NCI-H2196 (cell line): Measurements from ENCODE around the gene METTL25B.
A peak's percentile ranks its signal among the peaks of the same experiment; 100 is the strongest.

Experiments
- DNase-seq: peaks from one replicate; lab custom pipeline; 2025; ENCODE audit not compliant: unreplicated experiment; lab: John Stamatoyannopoulos, UW

Gene METTL25B

DNA sequence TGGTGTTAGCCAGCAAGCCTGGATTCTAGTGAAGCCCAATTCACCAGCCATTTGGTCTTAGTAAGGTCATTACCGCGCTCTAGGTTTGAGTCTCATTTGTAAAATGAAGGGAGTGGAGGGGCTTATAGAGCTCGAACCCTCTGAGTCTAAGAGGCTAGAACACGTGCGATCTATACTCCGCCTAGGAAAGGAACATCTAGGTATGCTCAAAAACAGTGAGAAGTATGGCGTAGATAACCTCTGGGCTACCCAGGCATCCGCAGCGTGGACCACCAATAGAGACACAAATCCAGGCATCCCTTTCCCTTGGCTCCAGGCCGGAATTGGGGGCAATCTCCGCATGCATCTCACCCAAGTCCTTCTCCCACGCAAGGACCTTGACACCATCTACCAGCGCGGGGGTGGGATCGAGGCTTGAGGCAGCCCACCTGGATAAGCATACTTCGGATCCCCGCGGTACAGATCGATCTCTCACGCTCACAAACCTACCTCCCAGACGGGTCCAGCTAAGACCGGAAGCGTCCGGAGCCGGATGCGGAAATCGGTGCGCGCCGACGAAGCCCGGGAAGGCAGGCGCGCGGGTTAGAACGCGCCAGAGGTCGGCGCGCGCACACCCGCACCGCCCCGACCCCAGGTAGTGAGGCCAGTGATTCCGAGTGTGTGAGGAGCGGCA is at the start of gene METTL25B:
TSS of gene METTL25B (plus strand) at position 544 of the 673 bp plus-strand sequence. CDS start 636 bp downstream, outside the sequence.
- peak; percentile 88 for DNase-seq

DNA sequence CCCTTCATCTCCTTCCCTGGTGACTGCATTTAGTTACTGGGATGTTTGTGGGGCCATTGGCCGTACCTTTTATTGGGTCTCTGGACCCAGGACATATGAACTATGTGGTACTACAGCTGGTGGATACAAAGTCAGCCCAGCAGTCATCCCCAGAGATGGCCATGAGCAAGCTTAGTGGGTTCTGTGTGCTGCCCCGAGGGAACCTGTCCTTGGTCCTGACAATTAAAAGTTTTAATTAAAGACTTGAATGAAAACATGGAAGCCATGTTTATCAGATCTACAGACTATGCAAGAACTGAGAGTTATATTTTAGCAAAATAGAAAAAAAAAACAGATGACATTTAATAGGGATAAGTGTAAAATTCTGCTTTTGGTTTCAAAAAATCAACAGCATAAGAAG is 48.2 kb upstream of the METTL25B start:
- DNase-seq: no peak

GRCh38 chr1:156681196-156681960 is 46.9 kb upstream of the METTL25B start:
- DNase-seq: no peak

- DNase-seq: no peak
Observed at GRCh38 chr1:156682166-156682890, 45.9 kb upstream of the METTL25B start.

DNA sequence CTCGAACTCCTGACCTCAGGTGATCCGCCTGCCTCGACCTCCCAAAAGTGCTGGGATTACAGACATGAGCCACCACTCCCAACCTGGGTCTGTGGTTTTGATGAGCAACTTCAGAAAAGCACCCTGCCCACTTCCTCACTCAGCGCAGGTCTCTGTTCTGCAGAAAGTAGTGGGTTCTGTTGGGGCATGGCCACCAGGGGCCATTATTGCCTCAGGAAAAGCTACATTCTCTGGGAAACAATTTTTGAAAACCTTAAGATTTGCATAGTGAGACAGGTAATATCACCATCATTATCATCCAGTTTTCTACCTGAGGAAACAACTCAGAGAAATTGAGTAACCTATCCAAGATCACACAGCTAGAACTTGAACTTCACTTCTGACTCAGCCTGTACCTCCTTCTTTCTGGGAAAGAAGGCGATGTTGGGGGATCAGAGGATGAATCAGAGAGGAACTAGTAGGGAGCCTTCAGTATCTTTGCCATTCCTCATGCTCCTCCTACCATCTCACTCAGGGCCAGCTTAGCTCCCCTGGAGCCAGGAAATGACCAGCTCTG is 44.0 kb upstream of the METTL25B start:
- no peak for DNase-seq

DNA sequence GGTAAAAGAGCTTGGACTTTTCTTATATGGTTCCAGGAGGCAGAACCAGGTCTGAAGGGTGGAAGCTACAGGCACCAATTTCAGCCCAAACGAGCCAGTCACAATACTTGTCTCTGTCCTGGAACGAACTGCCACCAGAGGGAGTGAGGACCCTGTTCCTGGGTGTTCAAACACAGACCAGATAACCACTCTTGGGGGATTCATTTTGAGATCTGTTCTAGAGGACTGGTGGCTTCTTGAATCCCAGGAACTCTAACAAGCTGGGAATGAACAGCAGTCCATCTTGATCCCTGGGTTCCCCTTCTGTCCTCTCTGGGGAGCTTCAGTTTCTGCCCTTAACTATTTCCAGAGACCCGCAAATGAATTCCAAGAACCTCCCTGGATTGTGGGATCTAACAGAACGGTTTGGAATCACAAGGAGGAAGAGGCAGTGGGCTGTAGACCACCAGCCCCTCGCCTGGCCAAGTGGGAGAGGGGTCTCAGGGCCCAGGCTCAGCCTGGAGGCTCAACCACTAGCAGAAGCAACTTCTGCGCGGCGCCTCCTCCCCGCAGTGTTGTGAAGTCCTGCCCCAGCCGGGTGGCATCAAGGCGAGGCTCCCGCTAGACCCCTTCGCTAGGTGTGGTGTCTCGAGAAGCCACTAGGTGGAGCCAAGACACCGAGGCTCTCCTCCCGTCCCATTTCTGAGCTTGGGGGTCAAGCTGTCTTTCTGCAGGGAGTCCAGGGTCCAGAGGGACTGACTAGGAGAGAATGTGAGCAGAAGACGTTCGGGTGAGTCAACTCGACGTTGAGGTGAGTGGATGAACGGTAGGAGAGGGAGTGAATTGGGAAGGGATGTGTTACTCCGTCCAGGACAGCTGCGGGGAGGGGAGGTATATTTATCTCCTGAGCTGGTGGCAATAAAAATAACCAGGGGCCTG is 39.0 kb upstream of the METTL25B start:
- peak; percentile 85 for DNase-seq

- DNase-seq: no peak
Observed at GRCh38 chr1:156689953-156690674, 38.2 kb upstream of the METTL25B start.

- DNase-seq: no peak
Observed at GRCh38 chr1:156690675-156691036, 37.6 kb upstream of the METTL25B start.

DNA sequence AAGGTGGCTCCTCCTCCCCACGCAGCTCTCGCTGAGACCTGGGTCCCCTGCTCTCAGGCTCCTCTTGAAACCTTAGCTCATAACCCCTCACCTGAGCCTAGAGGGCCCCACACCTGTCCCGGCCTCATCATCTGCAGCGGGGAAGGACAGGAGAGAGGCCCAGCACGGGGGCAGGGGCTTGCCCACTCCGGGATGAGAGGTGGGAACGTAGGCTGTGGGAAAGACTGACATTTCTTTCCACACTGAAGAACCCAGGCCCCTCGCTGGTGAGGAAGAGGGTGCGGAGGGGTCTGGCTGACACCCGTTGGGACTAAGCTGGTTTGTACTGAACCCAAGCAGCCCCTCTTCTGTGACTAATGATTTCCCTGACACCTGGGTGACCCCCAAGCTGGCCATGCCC is 37.1 kb upstream of the METTL25B start:
- no peak for DNase-seq

GRCh38 chr1:156691665-156692440 is 36.4 kb upstream of the METTL25B start:
- no peak for DNase-seq

DNA sequence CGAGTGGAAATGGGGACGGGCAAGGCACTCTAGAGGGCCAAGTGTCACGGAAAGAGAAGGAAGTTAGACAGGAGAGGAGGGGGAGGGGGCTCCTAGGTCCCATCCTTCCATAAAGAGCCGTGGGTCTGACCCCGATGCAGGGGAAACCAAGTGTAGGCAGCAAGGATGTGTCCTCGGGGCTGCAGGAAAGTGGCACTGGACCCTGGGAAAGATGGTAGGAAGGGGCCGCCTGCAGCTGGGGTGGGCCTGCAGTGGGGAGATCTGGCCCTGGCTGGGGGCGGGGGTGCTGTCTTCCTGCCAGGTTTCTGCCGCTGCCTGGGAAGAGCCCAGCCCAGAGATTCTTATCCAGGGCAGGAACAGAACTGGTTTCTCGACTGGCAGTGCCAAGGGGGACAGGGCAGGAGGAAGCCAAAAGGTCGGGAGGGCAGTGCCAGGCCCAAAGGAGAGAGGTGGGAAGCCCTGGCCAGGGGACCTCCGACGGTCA is 35.8 kb upstream of the METTL25B start:
- DNase-seq: no peak

GRCh38 chr1:156692925-156693847 is 35.1 kb upstream of the METTL25B start:
- peak; percentile 48 for DNase-seq

DNA sequence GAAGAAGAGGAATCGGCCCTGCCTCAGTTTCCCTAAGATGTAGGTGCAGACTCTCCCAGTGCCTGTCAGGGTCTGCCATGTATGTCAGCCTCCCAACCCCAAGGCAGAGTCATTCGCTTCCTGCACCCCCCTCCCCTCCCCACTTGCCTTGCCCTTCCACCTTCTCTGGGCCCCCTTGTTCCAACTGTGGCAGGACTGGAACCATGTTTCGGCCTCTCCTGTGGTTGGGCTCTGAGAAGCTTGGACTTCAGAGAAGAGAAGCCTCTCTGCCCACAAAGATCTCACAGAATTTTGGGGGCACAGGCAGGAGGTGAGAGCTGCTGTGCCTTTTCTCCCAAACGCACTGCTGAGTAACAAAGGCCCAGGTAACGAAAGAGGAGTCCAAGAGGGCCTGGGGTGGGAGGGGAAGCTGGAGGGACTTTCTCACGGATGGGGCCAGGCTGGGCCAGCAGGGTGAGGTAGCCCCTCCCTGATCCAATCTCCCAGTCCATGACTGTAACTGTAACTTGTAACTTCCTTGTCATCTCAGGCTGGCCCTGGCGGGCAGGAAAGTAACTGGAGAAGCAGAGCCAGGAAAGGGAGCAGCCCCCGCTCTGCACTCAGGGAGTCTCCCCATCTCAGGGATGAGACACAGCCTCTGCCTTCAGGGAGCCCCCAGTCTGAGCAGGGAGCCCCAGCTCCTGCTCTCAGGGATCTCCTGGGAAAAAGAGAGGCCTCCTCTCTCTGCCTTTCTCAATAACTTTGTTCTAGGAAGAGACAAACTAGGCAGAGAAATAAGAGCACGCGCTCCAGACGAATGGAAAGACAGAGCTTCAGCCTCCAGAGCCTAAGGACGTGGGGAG is 34.2 kb upstream of the METTL25B start:
- DNase-seq: peak; percentile 31

DNA sequence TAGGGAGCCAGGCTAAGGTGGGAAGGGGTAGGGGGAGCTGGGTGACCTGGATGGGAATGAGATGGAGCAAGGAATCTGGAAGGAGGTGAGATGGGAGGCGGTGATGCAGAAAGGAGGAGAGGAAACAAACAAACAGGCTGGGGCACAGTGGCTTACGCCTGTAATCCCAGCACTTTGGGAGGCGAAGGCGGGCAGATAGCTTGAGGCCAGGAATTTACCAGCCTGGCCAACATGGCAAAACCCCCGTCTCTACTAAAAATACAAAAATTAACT is 33.6 kb upstream of the METTL25B start:
- DNase-seq: no peak

DNA sequence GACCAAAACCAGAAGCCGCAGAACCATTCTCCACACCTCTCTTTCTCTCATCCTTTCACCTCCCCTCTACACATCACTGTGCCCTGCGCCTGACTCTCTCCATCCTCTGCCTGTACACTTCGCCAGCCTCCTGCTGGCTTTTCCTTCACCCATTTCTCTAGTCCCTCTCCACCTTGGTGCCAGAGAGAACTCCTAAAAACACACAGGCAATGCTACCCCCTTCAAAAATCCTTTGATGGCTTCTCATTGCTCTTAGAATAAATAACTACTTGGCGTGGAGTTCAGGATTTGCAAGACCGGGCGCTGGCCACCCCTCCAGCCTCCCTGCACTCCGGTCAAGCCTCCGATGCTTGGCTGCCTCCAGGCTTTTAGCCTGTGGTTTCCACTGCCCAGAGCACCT is 31.5 kb upstream of the METTL25B start:
- no peak for DNase-seq

GRCh38 chr1:156697481-156697880 is 30.8 kb upstream of the METTL25B start:
- no peak for DNase-seq

DNA sequence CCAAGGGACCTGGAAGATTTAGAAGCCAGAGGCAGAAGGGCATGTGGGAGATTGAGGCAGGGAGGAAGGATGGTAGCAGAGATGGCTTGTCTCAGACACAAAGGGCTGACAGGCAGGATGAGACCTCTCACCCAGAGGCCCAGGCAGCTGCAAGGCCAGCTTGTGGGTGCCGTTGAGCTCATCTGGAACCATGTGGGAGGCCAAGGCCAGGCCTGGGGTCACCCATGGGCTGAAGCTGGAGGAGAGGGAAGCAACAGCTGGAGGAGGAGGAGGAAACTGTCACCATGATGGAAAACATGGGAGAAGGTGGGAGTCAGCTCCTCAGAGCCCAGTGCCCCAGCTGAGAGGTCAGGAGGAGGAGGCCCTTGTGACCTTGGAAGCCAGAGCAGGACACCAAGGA is 29.3 kb upstream of the METTL25B start:
- DNase-seq: no peak
